Testis (tissue), 2 donors: ENCODE results near the gene LACRT.

Experiments used
- POLR2A ChIP-seq: fragments of 450-650 bp; IDR thresholded peaks from one replicate; pipeline ENCODE4 v1.6.1; 2017; ENCODE audit warnings: antibody characterized with exemption, mild to moderate bottlenecking, moderate library complexity
- TF ChIP-seq, protein P1 (sequence below), 3 experiments: fragments of 450-650 bp in 2 of 3; fragments of 200-600 bp in 1 of 3; sonication (generic) in 1 of 3; IDR thresholded peaks; one replicate each; pipeline ENCODE4 v1.5.1; 2016 to 2019; ENCODE audit warnings: antibody characterized with exemption in 3 of 3, mild to moderate bottlenecking in 2 of 3, moderate library complexity in 1 of 3

GRCh38 chr12:54616933-54617680 is 17.6 kb downstream of the LACRT start:
- TF ChIP-seq, protein P1, sequence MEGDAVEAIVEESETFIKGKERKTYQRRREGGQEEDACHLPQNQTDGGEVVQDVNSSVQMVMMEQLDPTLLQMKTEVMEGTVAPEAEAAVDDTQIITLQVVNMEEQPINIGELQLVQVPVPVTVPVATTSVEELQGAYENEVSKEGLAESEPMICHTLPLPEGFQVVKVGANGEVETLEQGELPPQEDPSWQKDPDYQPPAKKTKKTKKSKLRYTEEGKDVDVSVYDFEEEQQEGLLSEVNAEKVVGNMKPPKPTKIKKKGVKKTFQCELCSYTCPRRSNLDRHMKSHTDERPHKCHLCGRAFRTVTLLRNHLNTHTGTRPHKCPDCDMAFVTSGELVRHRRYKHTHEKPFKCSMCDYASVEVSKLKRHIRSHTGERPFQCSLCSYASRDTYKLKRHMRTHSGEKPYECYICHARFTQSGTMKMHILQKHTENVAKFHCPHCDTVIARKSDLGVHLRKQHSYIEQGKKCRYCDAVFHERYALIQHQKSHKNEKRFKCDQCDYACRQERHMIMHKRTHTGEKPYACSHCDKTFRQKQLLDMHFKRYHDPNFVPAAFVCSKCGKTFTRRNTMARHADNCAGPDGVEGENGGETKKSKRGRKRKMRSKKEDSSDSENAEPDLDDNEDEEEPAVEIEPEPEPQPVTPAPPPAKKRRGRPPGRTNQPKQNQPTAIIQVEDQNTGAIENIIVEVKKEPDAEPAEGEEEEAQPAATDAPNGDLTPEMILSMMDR (IDR thresholded peaks at IDR 0.05), result no peak
- no peak for TF ChIP-seq POLR2A
